Natural killer cell treated with Interleukin-12 subunit alpha and Interleukin-12 subunit beta and Interleukin-15 and Interleukin-18, amount 100 ng/mL, for 72 hours (primary cell): Measurements from ENCODE around the gene SPATA22. TPM values are rescaled to one million over a fixed set of nuclear protein-coding genes. Genes with fewer than 3 reads are reported as not detected.
"Not testable (repeated sequence)": the region's sequence is repeated elsewhere in the genome, so short reads cannot be mapped to it uniquely, and the experiment has no call there.

ENCODE experiments used
- ATAC-seq, 2 donors: fragments of 150-1000 bp; cut with Tn5 transposase in 1 of 2; sonication (Bioruptor Pico), chemical (Tn5 transposase) in 1 of 2; 2 replicates each; pipeline ENCODE4 v1.10.0; 2021
- DNase-seq: peaks from one replicate; pipeline ENCODE4 v3.0.0; 2022; ENCODE audit warnings: low spot score
- H3K27ac Mint-ChIP-seq, 2 donors: 1 replicate in 1 of 2; 2 replicates in 1 of 2; pipeline ENCODE4 v1.8.0; 2022; ENCODE audit warnings: mixed read lengths in 2 of 2, mild to moderate bottlenecking in 1 of 2, moderate library complexity in 1 of 2
- H3K27me3 Mint-ChIP-seq, 2 donors: 1 replicate in 1 of 2; 2 replicates in 1 of 2; pipeline ENCODE4 v1.8.0; 2022; ENCODE audit warnings: mixed read lengths in 2 of 2
- H3K36me3 Mint-ChIP-seq: one replicate; pipeline ENCODE4 v1.8.0; 2022; ENCODE audit warnings: mixed read lengths
- H3K4me1 Mint-ChIP-seq, 2 donors: 1 replicate in 1 of 2; 2 replicates in 1 of 2; pipeline ENCODE4 v1.8.0; 2022; ENCODE audit warnings: low read depth in 2 of 2, mixed read lengths in 2 of 2, mild to moderate bottlenecking in 1 of 2
- H3K4me3 Mint-ChIP-seq: one replicate; pipeline ENCODE4 v1.8.0; 2022; ENCODE audit warnings: mixed read lengths
- H3K9me3 Mint-ChIP-seq: 2 replicates; pipeline ENCODE4 v1.8.0; 2022; ENCODE audit warnings: mixed read lengths
- total RNA-seq, 2 donors: library from RNA; stranded (reverse); gene quantifications; one replicate each; pipeline ENCODE4 v1.2.3, GENCODE V29; 2022

Gene SPATA22, protein sequence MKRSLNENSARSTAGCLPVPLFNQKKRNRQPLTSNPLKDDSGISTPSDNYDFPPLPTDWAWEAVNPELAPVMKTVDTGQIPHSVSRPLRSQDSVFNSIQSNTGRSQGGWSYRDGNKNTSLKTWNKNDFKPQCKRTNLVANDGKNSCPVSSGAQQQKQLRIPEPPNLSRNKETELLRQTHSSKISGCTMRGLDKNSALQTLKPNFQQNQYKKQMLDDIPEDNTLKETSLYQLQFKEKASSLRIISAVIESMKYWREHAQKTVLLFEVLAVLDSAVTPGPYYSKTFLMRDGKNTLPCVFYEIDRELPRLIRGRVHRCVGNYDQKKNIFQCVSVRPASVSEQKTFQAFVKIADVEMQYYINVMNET
- total RNA-seq: not detected

DNA sequence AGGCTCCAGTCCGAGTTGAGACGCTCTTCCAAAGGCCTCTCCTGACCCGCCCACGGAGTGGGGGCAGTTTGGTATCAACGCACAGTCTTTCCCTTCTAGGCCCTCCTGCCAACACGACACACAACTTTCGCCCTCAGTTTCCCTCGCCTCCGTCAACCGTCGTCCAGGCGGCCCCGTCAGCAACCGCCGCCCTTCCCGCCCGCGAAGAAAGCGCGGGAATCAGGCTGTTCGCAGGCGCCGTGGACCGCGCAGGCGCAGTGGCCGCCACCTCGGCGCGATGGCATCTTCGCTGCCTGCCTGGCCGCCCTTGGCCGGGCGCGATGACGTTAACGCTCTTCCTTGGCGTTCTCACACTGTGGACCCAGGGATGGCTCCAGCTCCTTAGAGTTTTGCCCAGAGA lies at the start of gene SPATA22:
Gene SPATA22 (minus strand): TSS at position 221 of the 400 bp plus-strand sequence. CDS start 2,494 bp downstream, outside the sequence.
- no peak for DNase-seq
- no peak within 1 kb of the TSS for H3K27ac Mint-ChIP-seq

DNA sequence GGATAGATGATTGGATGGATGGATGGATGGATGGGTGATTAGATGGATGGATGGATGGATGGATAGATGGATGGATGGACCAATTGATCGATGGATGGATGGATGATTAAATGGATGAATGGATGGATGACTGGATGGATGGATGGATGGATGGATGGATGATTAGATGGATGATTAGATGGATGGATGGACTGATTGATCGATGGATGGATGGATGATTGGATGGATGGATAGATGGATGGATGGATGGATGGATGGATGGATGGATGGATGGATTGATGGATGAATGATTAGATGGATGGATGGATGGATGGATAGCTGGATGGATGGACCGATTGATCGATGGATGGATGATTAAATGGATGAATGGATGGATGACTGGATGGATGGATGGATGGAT lies 47.9 kb upstream of the SPATA22 start:
- not testable (repeated sequence) for ATAC-seq, H3K27me3 Mint-ChIP-seq, DNase-seq, H3K4me3 Mint-ChIP-seq, H3K36me3 Mint-ChIP-seq, H3K9me3 Mint-ChIP-seq, H3K27ac Mint-ChIP-seq
- peaks cover 12 to 17% of the 10 kb centered on the region in 2 donors for H3K4me1 Mint-ChIP-seq

More for the DNA sequence above, at the start of gene SPATA22:
- no peak for ATAC-seq
- Mint-ChIP-seq H3K9me3 (no peaks in the 10 kb centered on the region), H3K27me3 (peaks cover 0 to 2% of the 10 kb centered on the region in 2 donors), H3K4me3 (no peak within 1 kb of the TSS), H3K36me3 (no peaks in the 10 kb centered on the region), H3K4me1 (peaks cover 0 to 4% of the 10 kb centered on the region in 2 donors)

DNA sequence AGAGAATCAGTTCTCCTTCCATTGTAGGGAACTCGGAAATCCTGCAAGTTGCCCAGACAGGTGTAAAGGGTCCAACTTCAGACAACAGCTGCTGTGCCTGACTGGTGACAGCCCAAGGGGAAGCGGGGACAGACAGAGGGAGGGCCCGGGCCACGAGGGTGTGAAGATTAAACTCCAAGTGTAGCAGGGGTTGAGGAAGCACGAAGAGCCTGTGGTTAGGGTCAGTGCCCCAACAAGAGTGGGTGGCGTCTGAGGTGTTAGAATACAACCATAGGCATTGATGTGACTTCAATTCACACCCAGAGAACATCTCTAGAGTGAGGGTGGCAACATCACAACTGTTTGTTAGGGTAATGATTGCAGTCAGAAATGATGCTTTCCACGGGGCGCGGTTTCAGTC lies 43.3 kb upstream of the SPATA22 start:
- H3K27me3 Mint-ChIP-seq: no peaks in the 10 kb centered on the region
- DNase-seq (peak; percentile 81), ATAC-seq (peak; percentile 90 to 94)
- H3K4me3 Mint-ChIP-seq: peak overlapping the region; percentile 69
- H3K4me1 Mint-ChIP-seq: peaks cover 12 to 19% of the 10 kb centered on the region in 2 donors
- H3K36me3 Mint-ChIP-seq: peaks cover 7% of the 10 kb centered on the region
- no peaks in the 10 kb centered on the region for H3K9me3 Mint-ChIP-seq
- H3K27ac Mint-ChIP-seq: peak overlapping the region; percentile 10 to 79

DNA sequence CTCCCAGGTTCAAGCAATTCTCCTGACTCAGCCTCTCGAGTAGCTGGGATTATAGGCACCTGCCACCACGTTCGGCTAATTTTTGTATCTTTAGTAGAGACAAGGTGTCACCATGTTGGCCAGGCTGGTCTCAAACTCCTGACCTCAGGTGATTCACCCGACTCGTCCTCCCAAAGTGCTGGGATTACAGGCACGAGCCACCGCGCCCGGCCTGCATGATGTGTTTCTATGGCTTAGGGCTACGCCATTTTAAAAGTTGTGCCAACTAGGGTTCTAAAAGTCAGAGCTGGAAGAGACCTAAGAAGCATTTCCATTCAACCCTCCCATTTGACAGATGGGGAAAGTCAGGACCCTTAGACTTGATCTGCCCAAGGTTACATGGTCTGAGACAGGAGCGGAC lies 42.5 kb upstream of the SPATA22 start:
- not testable (repeated sequence) for H3K4me3 Mint-ChIP-seq, H3K27me3 Mint-ChIP-seq, ATAC-seq, H3K9me3 Mint-ChIP-seq, H3K36me3 Mint-ChIP-seq, DNase-seq, H3K27ac Mint-ChIP-seq
- H3K4me1 Mint-ChIP-seq: peaks cover 12 to 19% of the 10 kb centered on the region in 2 donors

DNA sequence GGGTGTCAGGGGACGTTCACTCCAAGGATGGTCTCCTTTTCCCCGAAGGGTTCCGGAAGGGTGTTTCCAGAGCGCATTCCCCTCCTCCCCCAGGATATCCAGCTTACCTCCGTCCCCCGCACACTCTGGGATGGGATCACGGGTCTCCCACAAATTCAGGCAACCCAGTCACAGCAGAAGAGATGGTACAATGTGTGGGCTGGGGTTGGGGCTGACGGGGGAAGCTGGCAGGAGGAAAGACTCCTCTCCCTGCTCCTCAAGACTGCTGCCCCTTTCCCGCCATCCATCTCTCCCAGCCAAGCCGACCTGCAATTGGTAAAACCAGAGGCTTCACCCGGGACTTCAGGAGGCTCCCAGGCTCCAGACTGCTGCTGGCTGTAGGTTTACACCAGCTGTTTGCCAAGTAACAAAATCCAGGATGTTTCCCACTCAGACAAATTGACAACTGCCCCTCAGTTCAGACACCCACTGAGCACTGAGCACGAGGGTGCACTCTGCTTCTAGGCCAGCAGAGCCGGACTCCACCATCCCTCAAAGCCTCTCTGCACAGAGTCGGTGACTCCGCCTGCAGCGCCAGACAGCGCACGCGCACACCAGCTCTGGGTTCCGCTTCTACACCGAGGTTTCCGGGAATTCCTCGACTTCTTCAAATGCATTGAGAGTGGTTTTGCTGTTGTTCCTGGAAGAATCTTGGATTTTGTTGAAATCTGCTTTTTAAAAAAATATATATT lies 41.9 kb upstream of the SPATA22 start:
- Mint-ChIP-seq H3K4me1 (peaks cover 12 to 19% of the 10 kb centered on the region in 2 donors), H3K27me3 (no peaks in the 10 kb centered on the region), H3K36me3 (peaks cover 7% of the 10 kb centered on the region), H3K4me3 (no peak overlapping the region), H3K27ac (no peak overlapping the region), H3K9me3 (no peaks in the 10 kb centered on the region)
- no peak for ATAC-seq
- DNase-seq: no peak

DNA sequence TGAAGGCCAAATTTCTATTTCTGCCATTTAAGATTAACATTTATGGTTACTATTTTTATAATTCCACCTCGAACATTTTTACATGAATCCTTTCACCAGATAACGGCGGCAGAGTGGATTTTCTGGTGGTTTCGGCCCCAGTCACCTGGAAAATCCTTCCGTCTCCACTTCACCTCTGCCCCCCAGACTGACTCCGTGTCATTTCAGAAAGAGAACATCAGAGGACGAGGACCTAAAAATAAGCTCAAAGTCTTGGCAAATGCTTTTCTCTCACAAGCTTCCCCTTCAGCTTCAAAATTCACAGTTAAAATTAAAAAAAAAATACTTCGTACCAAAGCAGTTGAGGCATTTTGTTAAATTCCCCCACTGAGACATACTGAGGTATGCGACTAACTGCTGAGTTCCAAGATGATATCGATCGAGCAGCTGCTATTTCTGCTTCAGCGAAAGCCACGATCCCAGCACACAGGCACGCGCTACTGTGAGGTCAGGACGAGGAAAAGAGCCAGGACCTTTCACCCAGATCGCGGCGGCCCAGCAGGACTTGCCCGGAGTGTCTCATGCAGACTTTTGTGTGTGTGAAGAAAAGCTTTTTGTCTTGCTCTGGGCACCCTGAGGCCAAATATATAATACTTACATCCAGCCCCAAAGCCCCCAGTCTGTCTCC lies 41.0 kb upstream of the SPATA22 start:
- H3K4me1 Mint-ChIP-seq: peaks cover 12 to 19% of the 10 kb centered on the region in 2 donors
- H3K9me3 Mint-ChIP-seq: no peaks in the 10 kb centered on the region
- no peak for ATAC-seq
- DNase-seq: no peak
- no peaks in the 10 kb centered on the region for H3K27me3 Mint-ChIP-seq
- no peak overlapping the region for H3K27ac Mint-ChIP-seq
- no peak overlapping the region for H3K4me3 Mint-ChIP-seq
- peaks cover 7% of the 10 kb centered on the region for H3K36me3 Mint-ChIP-seq

DNA sequence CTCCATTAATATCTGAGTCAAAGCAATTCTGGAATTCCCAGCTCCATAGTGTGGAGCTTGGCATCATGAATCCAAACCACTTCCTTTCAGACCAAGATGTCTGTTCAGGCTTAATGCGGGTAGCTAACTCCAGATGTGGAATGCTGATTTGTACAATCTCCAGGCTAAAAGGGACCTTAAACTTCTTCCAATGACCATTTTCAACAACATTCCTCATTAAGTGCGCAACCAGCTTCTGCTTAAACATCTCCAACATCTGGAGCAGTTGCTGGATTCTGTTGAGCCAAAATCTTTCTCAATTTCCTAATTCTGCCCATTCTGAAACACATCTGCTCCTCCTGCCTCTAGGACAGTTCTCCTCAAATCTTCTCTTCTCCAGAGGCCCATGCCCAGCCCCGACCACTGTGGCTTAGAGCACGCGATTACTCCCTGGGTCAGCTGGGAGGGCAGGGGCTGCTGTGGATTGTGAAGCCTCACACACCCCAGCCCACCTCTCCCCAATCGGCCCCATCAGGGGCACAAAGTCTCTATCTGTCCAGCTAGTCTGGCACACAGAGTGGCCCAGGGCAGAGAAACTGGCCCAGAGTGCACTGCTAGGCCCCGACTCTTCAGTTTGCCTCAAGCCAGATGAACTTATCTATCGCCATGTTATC lies 40.4 kb upstream of the SPATA22 start:
- Mint-ChIP-seq H3K27me3 (no peaks in the 10 kb centered on the region), H3K4me1 (peaks cover 12 to 19% of the 10 kb centered on the region in 2 donors), H3K27ac (no peak overlapping the region), H3K36me3 (peaks cover 7% of the 10 kb centered on the region), H3K9me3 (no peaks in the 10 kb centered on the region), H3K4me3 (no peak overlapping the region)
- ATAC-seq (no peak), DNase-seq (no peak)

DNA sequence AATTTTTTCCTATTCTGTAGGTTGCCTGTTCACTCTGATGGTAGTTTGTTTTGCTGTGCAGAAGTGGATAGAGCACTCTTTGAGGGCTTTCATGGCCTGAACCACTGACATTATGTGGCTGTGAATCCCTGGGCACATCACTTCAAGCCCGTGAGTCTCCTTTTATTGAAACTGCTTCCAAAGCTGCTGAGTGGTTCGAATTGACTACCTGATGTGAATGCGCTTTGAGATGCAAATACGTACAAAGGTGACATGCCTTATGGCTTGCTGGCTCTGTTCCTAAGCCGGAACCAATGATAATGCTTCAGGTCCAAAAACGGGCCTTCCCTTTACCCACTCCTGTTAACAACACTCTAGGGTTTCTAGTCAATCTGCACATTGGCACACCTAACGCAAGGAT lies 38.5 kb upstream of the SPATA22 start:
- H3K27ac Mint-ChIP-seq: no peak overlapping the region
- H3K27me3 Mint-ChIP-seq: peaks cover 0 to under 1% of the 10 kb centered on the region in 2 donors
- no peaks in the 10 kb centered on the region for H3K9me3 Mint-ChIP-seq
- ATAC-seq: no peak
- peaks cover 7% of the 10 kb centered on the region for H3K36me3 Mint-ChIP-seq
- no peak for DNase-seq
- peaks cover 6 to 8% of the 10 kb centered on the region in 2 donors for H3K4me1 Mint-ChIP-seq
- H3K4me3 Mint-ChIP-seq: no peak overlapping the region

DNA sequence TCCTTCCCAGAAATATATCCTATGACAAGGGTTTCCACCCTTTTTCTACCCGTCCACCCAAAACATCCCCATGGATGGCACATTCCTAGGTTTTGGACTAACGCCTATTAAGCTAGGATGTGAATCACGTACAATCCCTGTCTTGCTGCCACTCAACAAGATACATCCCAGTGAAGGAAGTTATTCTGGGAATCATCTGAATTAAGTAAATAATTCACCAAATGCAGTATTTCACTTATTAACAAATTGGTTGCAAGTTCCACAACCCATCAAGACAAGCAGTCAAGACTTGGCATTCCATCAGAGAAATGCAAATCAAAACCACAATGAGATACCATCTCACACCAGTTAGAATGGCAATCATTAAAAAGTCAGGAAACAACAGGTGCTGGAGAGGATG lies 36.2 kb upstream of the SPATA22 start:
- DNase-seq (no peak), ATAC-seq (no peak)
- Mint-ChIP-seq H3K27me3 (peaks cover 0 to 2% of the 10 kb centered on the region in 2 donors), H3K9me3 (no peaks in the 10 kb centered on the region), H3K27ac (no peak overlapping the region), H3K4me3 (no peak overlapping the region), H3K4me1 (no peaks in the 10 kb centered on the region), H3K36me3 (peaks cover 7% of the 10 kb centered on the region)

DNA sequence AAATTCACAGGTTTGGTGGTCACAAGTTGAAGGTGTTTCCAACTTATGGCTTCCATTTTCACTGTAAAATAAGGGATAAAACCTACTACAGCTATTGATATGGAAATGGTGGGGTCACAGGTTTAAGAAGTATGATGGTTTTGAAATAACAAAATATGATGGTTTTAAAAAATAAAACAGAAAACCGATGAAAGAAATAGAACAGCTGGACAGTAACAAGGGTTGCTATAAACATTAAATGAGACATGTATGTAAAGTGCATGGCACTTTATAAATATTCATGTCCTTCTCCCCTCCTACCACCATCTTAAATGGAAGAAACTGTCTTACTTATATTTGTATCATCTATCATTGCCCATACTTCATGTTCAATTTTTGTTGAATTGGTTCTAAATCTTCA lies 35.5 kb upstream of the SPATA22 start:
- Mint-ChIP-seq H3K27ac (no peak overlapping the region), H3K4me3 (no peak overlapping the region), H3K36me3 (peaks cover 7% of the 10 kb centered on the region), H3K9me3 (no peaks in the 10 kb centered on the region), H3K4me1 (no peaks in the 10 kb centered on the region), H3K27me3 (peaks cover 0 to 2% of the 10 kb centered on the region in 2 donors)
- ATAC-seq (no peak), DNase-seq (no peak)

DNA sequence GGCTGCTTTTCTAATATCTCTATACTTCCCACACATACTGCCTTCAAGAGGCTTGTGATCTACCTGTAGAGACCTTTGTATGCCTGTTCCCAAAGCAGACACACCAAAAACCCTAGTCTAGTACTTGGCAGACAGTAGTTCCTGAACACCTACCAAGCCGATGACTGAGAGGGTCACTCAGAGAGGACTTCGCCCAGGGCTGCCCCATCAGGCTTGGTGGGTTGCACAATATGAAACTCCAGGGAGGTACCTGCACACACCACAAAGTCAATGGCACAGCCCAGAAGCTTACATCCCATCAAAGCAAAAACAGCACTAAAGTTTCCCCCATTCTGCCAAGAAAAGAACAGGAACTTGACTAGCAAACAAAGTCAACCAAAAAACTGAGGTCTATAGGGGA lies 34.4 kb upstream of the SPATA22 start:
- Mint-ChIP-seq H3K27ac (peak overlapping the region in 1 of 2 donors; percentile 19), H3K36me3 (no peaks in the 10 kb centered on the region), H3K4me3 (no peak overlapping the region), H3K9me3 (no peaks in the 10 kb centered on the region), H3K4me1 (no peaks in the 10 kb centered on the region), H3K27me3 (peaks cover 2% of the 10 kb centered on the region in 2 donors)
- DNase-seq: no peak
- no peak for ATAC-seq

DNA sequence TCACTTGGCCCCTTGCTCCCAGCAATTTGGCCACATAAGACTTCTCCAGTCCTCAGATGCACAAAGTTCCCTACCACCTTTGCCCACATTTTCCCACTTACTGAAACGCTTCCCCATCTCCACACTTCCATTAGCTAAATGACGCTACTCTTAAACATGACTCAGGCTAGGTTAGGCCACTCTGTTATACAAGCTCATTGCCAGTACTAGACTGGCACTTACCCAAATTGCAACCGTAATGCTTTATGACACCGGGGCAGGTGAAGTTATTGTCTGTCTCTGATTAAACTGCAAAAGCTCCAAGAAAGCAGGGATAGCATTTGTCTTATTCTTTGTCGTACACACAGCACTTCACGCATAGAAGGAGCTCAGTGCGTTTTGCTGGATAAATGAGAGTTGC lies 33.4 kb upstream of the SPATA22 start:
- DNase-seq (no peak), ATAC-seq (no peak)
- H3K4me1 Mint-ChIP-seq: no peaks in the 10 kb centered on the region
- no peak overlapping the region for H3K4me3 Mint-ChIP-seq
- no peaks in the 10 kb centered on the region for H3K9me3 Mint-ChIP-seq
- H3K27ac Mint-ChIP-seq: no peak overlapping the region
- H3K36me3 Mint-ChIP-seq: no peaks in the 10 kb centered on the region
- peaks cover 2 to 7% of the 10 kb centered on the region in 2 donors for H3K27me3 Mint-ChIP-seq

DNA sequence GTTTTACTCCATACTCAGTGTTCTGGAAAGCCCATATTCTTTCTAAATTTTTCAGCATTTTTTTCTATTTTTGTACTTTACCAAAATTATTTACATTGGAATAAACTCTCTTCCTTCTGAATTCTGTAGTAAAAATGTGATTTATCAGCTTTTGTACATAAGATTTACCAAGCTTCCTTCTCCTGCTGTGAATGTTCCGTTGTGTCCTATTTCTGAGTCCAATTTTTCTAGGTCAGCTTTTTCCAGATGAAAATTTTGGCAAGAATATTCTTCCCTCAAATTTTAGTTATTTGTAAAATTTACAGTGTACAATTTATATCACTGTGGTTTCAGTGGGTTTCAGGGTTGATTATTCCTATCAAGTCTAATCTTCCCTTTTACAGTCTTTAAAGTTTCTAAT lies 31.7 kb upstream of the SPATA22 start:
- no peak overlapping the region for H3K27ac Mint-ChIP-seq
- no peak for DNase-seq
- H3K4me1 Mint-ChIP-seq: no peaks in the 10 kb centered on the region
- H3K27me3 Mint-ChIP-seq: peaks cover 2 to 7% of the 10 kb centered on the region in 2 donors
- no peak for ATAC-seq
- no peaks in the 10 kb centered on the region for H3K9me3 Mint-ChIP-seq
- no peaks in the 10 kb centered on the region for H3K36me3 Mint-ChIP-seq
- no peak overlapping the region for H3K4me3 Mint-ChIP-seq
